ENCODE measurements around the gene SERPINA10.

- no peak for TF ChIP-seq CTCF (IDR thresholded peaks at IDR 0.05; ENCODE audit: low read depth, low read length)
- TF ChIP-seq POLR2A (IDR thresholded peaks at IDR 0.05; ENCODE audit: extremely low read depth, insufficient read length) = no peak
- no peak for TF ChIP-seq MYC (IDR thresholded peaks at IDR 0.05; ENCODE audit: low read depth, low read length)
Observed at GRCh38 chr14:94341656-94342333, 48.7 kb upstream of the SERPINA10 start.

Data from NB4 (cell line).